Bronchial epithelial cell (primary cell): ENCODE measurements around the gene ZNF254. TPM values are rescaled to one million over a fixed set of nuclear protein-coding genes. Genes with fewer than 3 reads are reported as not detected.

Source experiments
- DNase-seq: peaks from one replicate; pipeline ENCODE4 v3.0.0-alpha.2; 2010; ENCODE audit warnings: low read depth
- FAIRE-seq: peaks from 2 replicates; lab custom pipeline; 2011; peaks lifted over from hg19 to GRCh38; lab: Jason Lieb, UNC
- H3K27me3 ChIP-seq: 2 replicates; pipeline ENCODE4 v1.5.1; 2011; ENCODE audit warnings: low read length; ENCODE audit not compliant: control insufficient read depth, insufficient read depth
- H3K36me3 ChIP-seq: 2 replicates; pipeline ENCODE4 v1.5.1; 2011; ENCODE audit warnings: low read length; ENCODE audit not compliant: control insufficient read depth, insufficient read depth
- H3K4me3 ChIP-seq: 2 replicates; pipeline ENCODE4 v1.5.1; 2011; ENCODE audit warnings: mild to moderate bottlenecking, low read depth, low read length, control low read depth
- CTCF ChIP-seq: IDR thresholded peaks from 2 replicates; pipeline ENCODE4 v1.5.1; 2011; ENCODE audit warnings: mild to moderate bottlenecking, moderate library complexity, low read length, control low read depth, inconsistent platforms; ENCODE audit not compliant: insufficient read depth, severe bottlenecking
- total RNA-seq: library from RNA; depleted of rRNA; stranded (reverse); fragments of >200 nt; gene quantifications from 2 replicates; pipeline ENCODE4 v1.2.1, GENCODE V29; 2014

The ZNF254 gene
- total RNA-seq, 1 donor from 2014 or later, result 7.4 TPM

GRCh38 chr19:24065243-24065642 lies 21.7 kb upstream of the ZNF254 start:
- Histone ChIP-seq H3K4me3 (no peak overlapping the region), H3K36me3 (peaks cover 2% of the 10 kb centered on the region), H3K27me3 (no peaks in the 10 kb centered on the region)
- DNase-seq (no peak), FAIRE-seq (no peak)
- no peak for TF ChIP-seq CTCF

- peaks cover 2% of the 10 kb centered on the region for H3K36me3 ChIP-seq
- no peaks in the 10 kb centered on the region for H3K27me3 ChIP-seq
- no peak for TF ChIP-seq CTCF
- DNase-seq (no peak), FAIRE-seq (no peak)
- no peak overlapping the region for H3K4me3 ChIP-seq
Measured at GRCh38 chr19:24065865-24066604, 21.0 kb upstream of the ZNF254 start.

- H3K36me3 ChIP-seq, result peaks cover 2% of the 10 kb centered on the region
- H3K4me3 ChIP-seq, result no peak overlapping the region
- no peaks in the 10 kb centered on the region for H3K27me3 ChIP-seq
- no peak for TF ChIP-seq CTCF
- FAIRE-seq (no peak), DNase-seq (peak; percentile 39)
Measured at GRCh38 chr19:24069905-24070657, 16.9 kb upstream of the ZNF254 start.

GRCh38 chr19:24071078-24071477 lies 15.9 kb upstream of the ZNF254 start:
- H3K4me3 ChIP-seq, result no peak overlapping the region
- FAIRE-seq (no peak), DNase-seq (peak; percentile 58)
- peaks cover 2% of the 10 kb centered on the region for H3K36me3 ChIP-seq
- TF ChIP-seq CTCF, result no peak
- H3K27me3 ChIP-seq, result no peaks in the 10 kb centered on the region

GRCh38 chr19:24072720-24073119 lies 14.3 kb upstream of the ZNF254 start:
- FAIRE-seq, result no peak
- H3K4me3 ChIP-seq, result no peak overlapping the region
- TF ChIP-seq CTCF, result no peak
- H3K27me3 ChIP-seq, result no peaks in the 10 kb centered on the region
- H3K36me3 ChIP-seq, result no peaks in the 10 kb centered on the region
- DNase-seq, result no peak
